ENCODE measurements around the gene EFCAB11. TPM values are rescaled to one million over a fixed set of nuclear protein-coding genes. Genes with fewer than 3 reads are reported as not detected.

The EFCAB11 gene
- total and polyA plus RNA-seq, 8 donors: 1.3 to 5.8 (median 2.6) TPM

DNA sequence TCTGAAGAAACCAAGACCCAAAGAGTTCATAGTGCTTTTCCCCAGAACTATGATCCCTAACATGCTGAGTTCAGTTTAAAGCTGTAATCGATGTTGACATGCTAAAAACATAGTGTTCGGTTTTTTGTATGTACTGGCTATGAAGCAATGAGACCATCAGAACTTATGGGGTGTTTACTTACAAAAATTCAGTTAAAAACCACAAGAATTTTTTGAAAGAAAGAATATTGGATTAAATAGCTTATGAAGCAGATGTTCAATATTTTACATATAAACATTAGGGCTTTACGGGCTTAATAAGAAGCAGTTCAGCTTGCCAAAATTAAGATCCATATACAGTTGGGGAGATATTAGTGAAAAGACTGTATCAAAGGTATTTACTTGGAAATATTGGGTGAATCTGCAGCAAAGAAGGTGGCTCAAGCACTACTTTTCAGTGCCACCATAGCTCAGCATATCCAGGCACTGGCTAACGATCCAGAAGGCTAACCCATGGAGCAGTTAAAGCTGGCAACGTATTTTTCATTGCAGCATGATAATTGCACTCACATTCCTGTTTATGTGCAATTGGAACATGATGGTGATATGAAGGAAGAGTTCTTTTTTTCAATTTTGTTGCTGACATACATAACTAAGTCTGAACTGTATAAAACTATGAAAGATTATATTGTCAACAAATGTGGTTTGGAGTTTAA, 125.9 kb downstream of the EFCAB11 start:
- FAIRE-seq: no peak
- no peaks in the 10 kb centered on the region for H3K36me3 ChIP-seq
- no peaks in the 10 kb centered on the region for H3K27me3 ChIP-seq
- ATAC-seq: no peak
- 82 to 86% methylated on average over 5 of the region's 5 CpGs for WGBS, 2 donors
- H3K4me1 ChIP-seq: no peaks in the 10 kb centered on the region
- intact Hi-C loops (cut with DNase I): no loop called here
- no peak overlapping the region for H3K27ac ChIP-seq
- TF ChIP-seq, protein P1, sequence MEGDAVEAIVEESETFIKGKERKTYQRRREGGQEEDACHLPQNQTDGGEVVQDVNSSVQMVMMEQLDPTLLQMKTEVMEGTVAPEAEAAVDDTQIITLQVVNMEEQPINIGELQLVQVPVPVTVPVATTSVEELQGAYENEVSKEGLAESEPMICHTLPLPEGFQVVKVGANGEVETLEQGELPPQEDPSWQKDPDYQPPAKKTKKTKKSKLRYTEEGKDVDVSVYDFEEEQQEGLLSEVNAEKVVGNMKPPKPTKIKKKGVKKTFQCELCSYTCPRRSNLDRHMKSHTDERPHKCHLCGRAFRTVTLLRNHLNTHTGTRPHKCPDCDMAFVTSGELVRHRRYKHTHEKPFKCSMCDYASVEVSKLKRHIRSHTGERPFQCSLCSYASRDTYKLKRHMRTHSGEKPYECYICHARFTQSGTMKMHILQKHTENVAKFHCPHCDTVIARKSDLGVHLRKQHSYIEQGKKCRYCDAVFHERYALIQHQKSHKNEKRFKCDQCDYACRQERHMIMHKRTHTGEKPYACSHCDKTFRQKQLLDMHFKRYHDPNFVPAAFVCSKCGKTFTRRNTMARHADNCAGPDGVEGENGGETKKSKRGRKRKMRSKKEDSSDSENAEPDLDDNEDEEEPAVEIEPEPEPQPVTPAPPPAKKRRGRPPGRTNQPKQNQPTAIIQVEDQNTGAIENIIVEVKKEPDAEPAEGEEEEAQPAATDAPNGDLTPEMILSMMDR (IDR thresholded peaks at IDR 0.05): no peak
- H3K4me3 ChIP-seq: no peak overlapping the region
- no peak for DNase-seq
- H3K9me3 ChIP-seq: no peaks in the 10 kb centered on the region

DNA sequence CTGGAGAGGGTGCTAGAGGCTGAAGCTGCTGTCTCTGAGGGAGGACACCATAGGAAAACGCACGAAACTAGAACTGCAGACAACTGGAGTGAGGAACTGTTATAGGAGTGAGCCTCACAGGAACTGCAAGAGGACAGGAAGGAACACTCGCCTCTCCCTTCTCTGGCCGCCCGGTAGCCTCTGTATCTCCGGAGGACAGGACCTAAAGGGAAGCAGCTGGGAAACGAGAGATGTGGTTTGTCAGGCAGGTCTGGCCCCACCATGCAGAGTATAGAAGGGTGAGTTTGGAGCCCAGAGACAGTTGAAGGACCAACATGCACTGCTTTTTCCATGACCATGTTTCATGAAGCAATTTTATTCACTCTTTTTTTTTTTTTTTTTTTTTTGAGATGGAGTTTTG, 127.3 kb downstream of the EFCAB11 start:
- no peaks in the 10 kb centered on the region for H3K9me3 ChIP-seq
- H3K27me3 ChIP-seq: no peaks in the 10 kb centered on the region
- no peak overlapping the region for H3K27ac ChIP-seq
- ATAC-seq (no peak), DNase-seq (no peak), FAIRE-seq (no peak)
- no peak overlapping the region for H3K4me3 ChIP-seq
- TF ChIP-seq, protein P1 (IDR thresholded peaks at IDR 0.05): no peak
- intact Hi-C loops (cut with DNase I): no loop called here
- WGBS, 2 donors: 81 to 94% methylated on average over 7 of the region's 7 CpGs
- no peaks in the 10 kb centered on the region for H3K4me1 ChIP-seq
- H3K36me3 ChIP-seq: no peaks in the 10 kb centered on the region

DNA sequence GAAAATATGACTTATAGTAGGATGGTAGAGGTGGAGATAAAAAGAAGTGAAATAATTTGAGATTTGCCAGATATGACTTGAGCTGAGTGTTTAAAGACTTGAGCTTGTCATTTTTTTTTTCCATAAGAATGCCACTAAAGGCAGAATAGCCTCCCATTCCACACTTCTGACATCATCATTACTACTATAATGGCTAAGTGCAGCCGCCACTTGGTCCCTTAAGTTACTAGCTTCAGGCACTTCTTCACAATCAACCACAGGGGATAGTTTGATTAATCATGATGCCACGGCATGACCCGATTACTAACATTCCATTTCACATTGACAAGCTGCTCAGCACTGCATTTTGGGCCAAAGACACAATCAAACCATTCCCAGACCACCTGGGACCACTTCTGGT, 127.9 kb downstream of the EFCAB11 start:
- WGBS, 2 donors: 72 to 84% methylated on average over 3 of the region's 3 CpGs
- no peaks in the 10 kb centered on the region for H3K36me3 ChIP-seq
- H3K27me3 ChIP-seq: no peaks in the 10 kb centered on the region
- FAIRE-seq: no peak
- no peaks in the 10 kb centered on the region for H3K9me3 ChIP-seq
- intact Hi-C loops (cut with DNase I): no loop called here
- TF ChIP-seq, protein P1 (IDR thresholded peaks at IDR 0.05): no peak
- no peak for ATAC-seq
- H3K27ac ChIP-seq: no peak overlapping the region
- H3K4me3 ChIP-seq: no peak overlapping the region
- no peak for DNase-seq
- H3K4me1 ChIP-seq: no peaks in the 10 kb centered on the region

DNA sequence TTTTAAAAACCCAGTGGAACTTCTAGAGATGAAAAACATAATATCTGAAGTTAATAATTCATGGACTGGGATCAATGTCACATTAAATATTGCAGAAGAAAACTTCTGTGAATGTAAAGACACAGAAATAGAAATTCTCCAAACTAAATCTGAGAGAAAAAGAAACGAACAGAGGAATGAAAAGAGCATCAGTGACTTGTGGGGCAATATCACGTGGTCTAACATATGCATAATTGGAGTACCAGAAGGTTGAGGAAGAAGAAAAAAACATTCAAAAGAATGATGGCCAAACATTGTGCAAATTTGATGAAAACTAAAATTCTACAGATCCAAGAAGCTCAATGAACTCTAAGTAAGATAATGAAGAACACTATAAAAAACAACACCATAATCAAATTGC, 130.8 kb downstream of the EFCAB11 start:
- WGBS, 2 donors: 78 to 80% methylated on average over 2 of the region's 2 CpGs
- intact Hi-C loops (cut with DNase I): no loop called here
- no peak for FAIRE-seq

DNA sequence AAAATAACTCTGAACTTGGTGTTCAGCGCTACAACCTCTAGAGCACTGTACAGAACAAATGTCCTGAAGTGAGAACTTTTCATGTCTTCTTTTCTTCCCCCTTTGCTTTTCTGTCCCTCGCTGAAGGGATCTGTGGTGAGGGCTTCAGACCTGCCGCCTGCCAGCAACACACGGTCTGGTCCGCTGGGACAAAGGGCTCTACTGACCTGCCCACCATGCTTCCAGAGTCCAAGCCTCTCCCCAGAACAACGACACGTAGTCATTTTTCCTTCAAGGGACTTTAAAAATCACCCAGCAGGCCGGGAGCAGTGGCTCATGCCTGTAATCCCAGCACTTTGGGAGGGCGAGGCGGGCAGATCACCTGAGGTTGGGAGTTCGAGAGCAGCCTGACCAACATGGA, 140.4 kb downstream of the EFCAB11 start:
- H3K4me1 ChIP-seq: no peaks in the 10 kb centered on the region
- DNase-seq (no peak), ATAC-seq (no peak), FAIRE-seq (no peak)
- 91 to 97% methylated on average over 11 of the region's 11 CpGs for WGBS, 2 donors
- intact Hi-C loops (cut with DNase I): no loop called here
- H3K27ac ChIP-seq: no peak overlapping the region
- TF ChIP-seq, protein P1 (IDR thresholded peaks at IDR 0.05): no peak
- H3K27me3 ChIP-seq: no peaks in the 10 kb centered on the region
- no peak overlapping the region for H3K4me3 ChIP-seq
- no peaks in the 10 kb centered on the region for H3K9me3 ChIP-seq
- H3K36me3 ChIP-seq: no peaks in the 10 kb centered on the region

More for the DNA sequence above, 130.8 kb downstream of the EFCAB11 start:
- Histone ChIP-seq H3K36me3 (no peaks in the 10 kb centered on the region), H3K9me3 (no peaks in the 10 kb centered on the region), H3K4me1 (no peaks in the 10 kb centered on the region), H3K27me3 (no peaks in the 10 kb centered on the region), H3K4me3 (no peak overlapping the region), H3K27ac (no peak overlapping the region)
- TF ChIP-seq, protein P1 (IDR thresholded peaks at IDR 0.05): no peak
- ATAC-seq: no peak
- no peak for DNase-seq

Data from pancreas (tissue), 10 donors.